T-cell (primary cell): Measurements from ENCODE around the gene TSPAN33. TPM values are rescaled to one million over a fixed set of nuclear protein-coding genes. Genes with fewer than 3 reads are reported as not detected.

ENCODE experiments used
- ATAC-seq, 4 experiments: fragments of 200-7000 bp in 3 of 4; fragments of 150-1000 bp in 1 of 4; cut with Tn5 transposase; replicated peaks in 1 of 4; 1 replicate in 3 of 4; 2 replicates in 1 of 4; pipeline ENCODE4 v1.10.0; 2021; ENCODE audit warnings: moderate library complexity in 3 of 4, mild to moderate bottlenecking in 2 of 4, moderate number of reproducible peaks in 1 of 4
- CTCF ChIA-PET, 2 donors: fragments of 300-600 bp; sonication (Branson Sonifier 250); formaldehyde crosslinking; loops; one replicate each; lab custom pipeline; 2022; ENCODE audit warnings: antibody characterized with exemption in 2 of 2; lab: Charles Lee
- POLR2A ChIA-PET, 2 donors: fragments of 300-600 bp; sonication (Branson Sonifier 250); formaldehyde crosslinking; loops; one replicate each; lab custom pipeline; 2022; ENCODE audit warnings: antibody characterized with exemption in 2 of 2; lab: Charles Lee
- DNase-seq, 35 experiments: peaks; one replicate each; pipeline versions ENCODE4 v3.0.0 to v3.0.0-alpha.2; 2013 to 2023
- H3K27ac ChIP-seq: one replicate; pipeline ENCODE4 v1.5.1; 2013; ENCODE audit warnings: low read length
- H3K27me3 ChIP-seq, 2 experiments: replicated peaks in 1 of 2; 1 replicate in 1 of 2; 2 replicates in 1 of 2; pipeline versions ENCODE4 v1.6.1 to v1.7.0; 2013; ENCODE audit warnings: low read length in 1 of 2, mixed read lengths in 1 of 2; ENCODE audit not compliant: control insufficient read depth in 2 of 2, insufficient read depth in 2 of 2; ENCODE audit errors: extremely low read depth in 1 of 2
- H3K36me3 ChIP-seq, 2 donors: 1 replicate in 1 of 2; 2 replicates in 1 of 2; pipeline versions ENCODE4 v1.6.1 to v1.7.0; 2013; ENCODE audit warnings: low read length in 1 of 2; ENCODE audit not compliant: control insufficient read depth in 2 of 2, insufficient read depth in 1 of 2; ENCODE audit errors: extremely low read depth in 1 of 2
- H3K4me1 ChIP-seq, 2 experiments: 1 replicate in 1 of 2; 2 replicates in 1 of 2; pipeline versions ENCODE4 v1.6.1 to v1.7.0; 2013; ENCODE audit warnings: low read length in 2 of 2, mixed read lengths in 1 of 2; ENCODE audit not compliant: insufficient read depth in 2 of 2, control insufficient read depth in 1 of 2; ENCODE audit errors: extremely low read depth in 1 of 2
- H3K4me3 ChIP-seq, 2 donors: 1 replicate in 1 of 2; 2 replicates in 1 of 2; pipeline versions ENCODE4 v1.5.1 to v1.7.0; 2013; ENCODE audit warnings: mild to moderate bottlenecking in 2 of 2, low read length in 1 of 2, moderate library complexity in 1 of 2; ENCODE audit not compliant: control insufficient read depth in 1 of 2; ENCODE audit errors: extremely low read depth in 1 of 2
- H3K9me3 ChIP-seq: 2 replicates; pipeline ENCODE4 v1.7.0; 2013
- H3K27ac Mint-ChIP-seq, 2 donors: one replicate each; pipeline ENCODE4 v1.8.0; 2020 to 2021; ENCODE audit warnings: mild to moderate bottlenecking in 2 of 2, mixed read lengths in 2 of 2
- H3K27me3 Mint-ChIP-seq, 2 donors: one replicate each; pipeline ENCODE4 v1.8.0; 2021 to 2022; ENCODE audit warnings: mixed read lengths in 2 of 2
- H3K36me3 Mint-ChIP-seq: one replicate; pipeline ENCODE4 v1.8.0; 2021; ENCODE audit warnings: mixed read lengths
- H3K4me1 Mint-ChIP-seq, 3 donors: one replicate each; pipeline ENCODE4 v1.8.0; 2020 to 2022; ENCODE audit warnings: mixed read lengths in 3 of 3, mild to moderate bottlenecking in 1 of 3
- H3K4me3 Mint-ChIP-seq, 3 donors: one replicate each; pipeline ENCODE4 v1.8.0; 2020 to 2022; ENCODE audit warnings: mild to moderate bottlenecking in 3 of 3, mixed read lengths in 3 of 3, moderate library complexity in 3 of 3
- H3K9me3 Mint-ChIP-seq, 3 donors: one replicate each; pipeline ENCODE4 v1.8.0; 2020 to 2022; ENCODE audit warnings: mixed read lengths in 3 of 3
- WGBS: methylation state at CpG from one replicate; pipeline ENCODE4 v1.1.5; 2013; ENCODE audit warnings: missing lambda C conversion rate; ENCODE audit not compliant: insufficient coverage; 5-methylcytosine and 5-hydroxymethylcytosine counted together
- total RNA-seq, 35 experiments: library from RNA in 6 of 35; stranded (reverse) in 6 of 35; fragments of 120-200 nt in 1 of 35; gene quantifications; one replicate each; pipeline versions ENCODE4 v1.2.1 to v1.2.4 and lab custom pipeline; 2013 to 2026

The TSPAN33 gene
- total RNA-seq, 5 donors from 2014 or later (not counting 1 experiment from before 2014, with no cell fraction given): 5.6 to 7.1 (median 5.9) TPM

DNA sequence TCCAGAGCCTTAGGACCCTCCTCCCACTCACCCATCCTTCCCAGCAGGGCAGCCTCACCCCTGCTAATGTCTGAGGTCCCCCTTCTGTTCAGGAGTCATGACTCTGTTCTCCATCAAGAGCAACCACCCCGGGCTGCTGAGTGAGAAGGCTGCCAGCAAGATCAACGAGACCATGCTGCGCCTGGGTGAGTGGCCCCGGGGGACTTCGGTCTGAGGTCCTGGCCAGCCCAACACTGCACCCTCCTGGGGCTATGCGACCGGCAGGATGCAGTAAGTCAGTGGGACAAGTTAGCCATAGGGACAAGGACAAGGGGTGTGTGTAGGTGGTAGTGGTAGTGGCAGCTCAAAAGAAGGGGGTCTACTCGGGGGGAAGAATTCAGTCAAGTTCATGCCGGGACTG, 64.2 kb downstream of the TSPAN33 start:
- H3K36me3 Mint-ChIP-seq: no peaks in the 10 kb centered on the region
- H3K27ac Mint-ChIP-seq: no peak overlapping the region
- Histone ChIP-seq H3K4me1 (no peaks in the 10 kb centered on the region), H3K36me3 (no peaks in the 10 kb centered on the region), H3K4me3 (no peak overlapping the region), H3K27me3 (peaks cover 0 to 30% of the 10 kb centered on the region in 2 experiments), H3K9me3 (no peaks in the 10 kb centered on the region), H3K27ac (no peak overlapping the region)
- DNase-seq: no peak
- no peaks in the 10 kb centered on the region for H3K4me1 Mint-ChIP-seq
- ChIA-PET CTCF (interaction anchor here in 1 of 2 donors (1.3 kb wide), 1 partner anchor 10 kb away, joined by 3 read pairs; no protein-coding TSS in a partner anchor), POLR2A (interaction anchor here in 1 of 2 donors (0.6 kb wide), 1 partner anchor 440 kb away, joined by 6 read pairs; no protein-coding TSS in a partner anchor)
- peaks cover 0 to 1% of the 10 kb centered on the region in 2 donors for H3K27me3 Mint-ChIP-seq
- no peak for ATAC-seq
- WGBS: 82% methylated on average over 9 of the region's 9 CpGs
- H3K4me3 Mint-ChIP-seq: no peak overlapping the region
- no peaks in the 10 kb centered on the region for H3K9me3 Mint-ChIP-seq

- POLR2A ChIA-PET: interaction anchor here in 1 of 2 donors (0.6 kb wide), 2 partner anchors 342 to 440 kb away, joined by 3 to 6 read pairs; no protein-coding TSS in a partner anchor
- Mint-ChIP-seq H3K36me3 (no peaks in the 10 kb centered on the region), H3K27me3 (no peaks in the 10 kb centered on the region), H3K4me3 (no peak overlapping the region), H3K9me3 (no peaks in the 10 kb centered on the region), H3K27ac (no peak overlapping the region), H3K4me1 (no peaks in the 10 kb centered on the region)
- DNase-seq (no peak), ATAC-seq (no peak)
- H3K4me1 ChIP-seq: no peaks in the 10 kb centered on the region
- WGBS: 93% methylated on average over 6 of the region's 15 CpGs
- CTCF ChIA-PET: interaction anchor here in 1 of 2 donors (1.3 to 2.0 kb wide), 2 partner anchors 9 to 46 kb away, joined by 3 to 6 read pairs; no protein-coding TSS in a partner anchor
- H3K36me3 ChIP-seq: no peaks in the 10 kb centered on the region
- H3K9me3 ChIP-seq: no peaks in the 10 kb centered on the region
- H3K27me3 ChIP-seq: peaks cover 0 to 32% of the 10 kb centered on the region in 2 experiments
- H3K27ac ChIP-seq: no peak overlapping the region
- no peak overlapping the region for H3K4me3 ChIP-seq
These were observed 64.8 kb downstream of the TSPAN33 start for GRCh38 chr7:129209067-129209926.

DNA sequence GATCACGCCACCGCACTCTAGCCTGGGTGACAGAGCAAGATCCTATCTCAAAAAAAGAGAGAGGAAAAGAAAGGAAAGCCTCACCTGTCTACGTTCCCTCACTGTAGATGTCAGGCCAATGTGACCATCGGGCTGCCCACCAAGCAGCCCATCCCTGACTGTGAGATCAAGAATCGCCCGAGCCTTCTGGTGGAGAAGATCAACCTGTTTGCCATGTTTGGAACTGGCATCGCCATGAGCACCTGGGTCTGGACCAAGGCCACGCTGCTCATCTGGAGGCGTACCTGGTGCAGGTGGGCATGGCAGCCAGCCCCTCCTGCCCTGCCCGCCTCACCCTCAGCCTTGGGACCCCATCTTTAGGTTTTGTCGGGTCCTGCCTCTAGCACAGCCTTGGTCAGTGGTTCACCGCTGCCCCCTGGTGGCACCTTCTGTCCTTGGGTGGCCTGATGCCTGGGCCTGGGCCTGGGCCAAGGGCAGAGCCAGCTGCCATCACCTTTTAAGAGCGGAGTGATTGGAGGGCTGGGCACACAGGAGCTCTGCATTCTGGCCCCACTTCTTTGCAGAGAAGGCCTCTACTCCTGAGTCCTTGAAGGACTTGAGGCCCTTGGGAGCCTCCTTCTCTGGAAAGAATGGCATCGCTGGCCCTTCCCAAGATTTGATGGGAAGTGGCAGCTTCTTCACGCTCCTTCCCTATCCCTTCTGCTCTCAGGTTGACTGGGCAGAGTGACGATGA, 65.9 kb downstream of the TSPAN33 start:
- Mint-ChIP-seq H3K36me3 (no peaks in the 10 kb centered on the region), H3K4me1 (no peaks in the 10 kb centered on the region), H3K27ac (no peak overlapping the region), H3K9me3 (no peaks in the 10 kb centered on the region), H3K4me3 (no peak overlapping the region), H3K27me3 (no peaks in the 10 kb centered on the region)
- Histone ChIP-seq H3K27me3 (peaks cover 0 to 26% of the 10 kb centered on the region in 2 experiments), H3K4me3 (no peak overlapping the region), H3K4me1 (no peaks in the 10 kb centered on the region), H3K27ac (no peak overlapping the region), H3K9me3 (no peaks in the 10 kb centered on the region), H3K36me3 (no peaks in the 10 kb centered on the region)
- ChIA-PET POLR2A (no interaction called here), CTCF (interaction anchor here (1.0 to 2.0 kb wide), 3 partner anchors 42 to 47 kb away, joined by 3 to 6 read pairs (median 5); no protein-coding TSS in a partner anchor)
- WGBS: 67% methylated on average over 15 of the region's 16 CpGs
- DNase-seq (peak in 32 of 35 experiments; percentile 18 to 70 (median 50)), ATAC-seq (peak; percentile 69 to 83 (median 78))

- no peaks in the 10 kb centered on the region for H3K27me3 Mint-ChIP-seq
- peaks cover 0 to 24% of the 10 kb centered on the region in 2 experiments for H3K27me3 ChIP-seq
- no peak for ATAC-seq
- H3K27ac ChIP-seq: no peak overlapping the region
- H3K4me3 ChIP-seq: no peak overlapping the region
- H3K4me3 Mint-ChIP-seq: no peak overlapping the region
- 92% methylated on average over 14 of the region's 14 CpGs for WGBS
- H3K4me1 ChIP-seq: no peaks in the 10 kb centered on the region
- no peaks in the 10 kb centered on the region for H3K36me3 ChIP-seq
- H3K9me3 ChIP-seq: no peaks in the 10 kb centered on the region
- no peaks in the 10 kb centered on the region for H3K4me1 Mint-ChIP-seq
- POLR2A ChIA-PET: no interaction called here
- H3K36me3 Mint-ChIP-seq: no peaks in the 10 kb centered on the region
- CTCF ChIA-PET: interaction anchor here (1.0 to 2.0 kb wide), 3 partner anchors 42 to 47 kb away, joined by 3 to 6 read pairs (median 5); no protein-coding TSS in a partner anchor
- no peak overlapping the region for H3K27ac Mint-ChIP-seq
- no peak for DNase-seq
- no peaks in the 10 kb centered on the region for H3K9me3 Mint-ChIP-seq
These were observed 66.4 kb downstream of the TSPAN33 start for GRCh38 chr7:129210989-129211312.

GRCh38 chr7:129212126-129212525, 67.6 kb downstream of the TSPAN33 start:
- CTCF ChIA-PET: interaction anchor here (0.5 to 0.7 kb wide), 2 partner anchors 16 to 47 kb away, joined by 3 to 4 read pairs; no protein-coding TSS in a partner anchor
- no peaks in the 10 kb centered on the region for H3K27me3 Mint-ChIP-seq
- Histone ChIP-seq H3K36me3 (no peaks in the 10 kb centered on the region), H3K27me3 (peaks cover 0 to 24% of the 10 kb centered on the region in 2 experiments), H3K9me3 (no peaks in the 10 kb centered on the region), H3K4me1 (no peaks in the 10 kb centered on the region), H3K4me3 (no peak overlapping the region), H3K27ac (no peak overlapping the region)
- H3K4me1 Mint-ChIP-seq: no peaks in the 10 kb centered on the region
- DNase-seq: no peak
- no peaks in the 10 kb centered on the region for H3K9me3 Mint-ChIP-seq
- no peak for ATAC-seq
- no peak overlapping the region for H3K4me3 Mint-ChIP-seq
- H3K27ac Mint-ChIP-seq: no peak overlapping the region
- H3K36me3 Mint-ChIP-seq: no peaks in the 10 kb centered on the region
- POLR2A ChIA-PET: no interaction called here
- WGBS: 89% methylated on average over 11 of the region's 14 CpGs

DNA sequence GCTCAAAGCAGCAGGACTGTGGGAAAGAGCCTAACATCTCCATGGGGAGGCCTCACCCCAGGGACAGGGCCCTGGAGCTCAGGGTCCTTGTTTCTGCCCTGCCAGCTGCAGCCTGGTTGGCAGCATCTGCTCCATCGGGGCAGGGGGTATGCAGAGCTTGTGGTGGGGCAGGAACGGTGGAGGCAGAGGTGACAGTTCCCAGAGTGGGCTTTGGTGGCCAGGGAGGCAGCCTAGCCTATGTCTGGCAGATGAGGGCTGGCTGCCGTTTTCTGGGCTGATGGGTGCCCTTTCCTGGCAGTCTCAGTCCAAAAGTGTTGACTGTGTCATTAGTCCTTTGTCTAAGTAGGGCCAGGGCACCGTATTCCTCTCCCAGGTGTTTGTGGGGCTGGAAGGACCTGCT, 68.1 kb downstream of the TSPAN33 start:
- Mint-ChIP-seq H3K27me3 (no peaks in the 10 kb centered on the region), H3K27ac (no peak overlapping the region), H3K4me1 (no peaks in the 10 kb centered on the region), H3K9me3 (no peaks in the 10 kb centered on the region), H3K36me3 (no peaks in the 10 kb centered on the region), H3K4me3 (no peak overlapping the region)
- no peak for DNase-seq
- ChIA-PET POLR2A (no interaction called here), CTCF (interaction anchor here in 1 of 2 donors (0.7 kb wide), 1 partner anchor 153 kb away, joined by 5 read pairs; no protein-coding TSS in a partner anchor)
- no peak for ATAC-seq
- Histone ChIP-seq H3K4me1 (no peaks in the 10 kb centered on the region), H3K9me3 (no peaks in the 10 kb centered on the region), H3K27me3 (peaks cover 0 to 24% of the 10 kb centered on the region in 2 experiments), H3K27ac (no peak overlapping the region), H3K36me3 (no peaks in the 10 kb centered on the region), H3K4me3 (no peak overlapping the region)
- WGBS: 52% methylated on average over 3 of the region's 4 CpGs
